Stimulated activated memory B cell treated with anti-CD40 and anti-IgM and Interleukin-4, amounts not matched to agents 10 μg/mL and 1 μg/mL and 100 μg/mL, for 72 hours (primary cell): ENCODE results near the gene SECISBP2.

Experiments used
- ATAC-seq: fragments of 150-1000 bp; cut with Tn5 transposase; 2 replicates; pipeline ENCODE4 v1.10.0; 2021
- H3K27ac Mint-ChIP-seq: one replicate; pipeline ENCODE4 v1.8.0; 2022; ENCODE audit warnings: mild to moderate bottlenecking, mixed read lengths
- H3K27me3 Mint-ChIP-seq: one replicate; pipeline ENCODE4 v1.8.0; 2022; ENCODE audit warnings: mixed read lengths
- H3K36me3 Mint-ChIP-seq: one replicate; pipeline ENCODE4 v1.8.0; 2022; ENCODE audit warnings: mixed read lengths
- H3K4me1 Mint-ChIP-seq: one replicate; pipeline ENCODE4 v1.8.0; 2022; ENCODE audit warnings: mixed read lengths
- H3K4me3 Mint-ChIP-seq: one replicate; pipeline ENCODE4 v1.8.0; 2022; ENCODE audit warnings: mild to moderate bottlenecking, moderate library complexity, mixed read lengths
- H3K9me3 Mint-ChIP-seq: one replicate; pipeline ENCODE4 v1.8.0; 2022; ENCODE audit warnings: mixed read lengths

Gene SECISBP2

GRCh38 chr9:89387197-89387849 lies 69.0 kb downstream of the SECISBP2 start:
- peaks cover 90% of the 10 kb centered on the region for H3K36me3 Mint-ChIP-seq
- H3K27me3 Mint-ChIP-seq: no peaks in the 10 kb centered on the region
- no peak overlapping the region for H3K4me3 Mint-ChIP-seq
- H3K9me3 Mint-ChIP-seq: no peaks in the 10 kb centered on the region
- H3K27ac Mint-ChIP-seq: no peak overlapping the region
- H3K4me1 Mint-ChIP-seq: peaks cover 18% of the 10 kb centered on the region
- ATAC-seq: no peak

- Mint-ChIP-seq H3K36me3 (peaks cover 90% of the 10 kb centered on the region), H3K27me3 (no peaks in the 10 kb centered on the region), H3K27ac (no peak overlapping the region), H3K4me3 (no peak overlapping the region), H3K4me1 (peaks cover 8% of the 10 kb centered on the region), H3K9me3 (no peaks in the 10 kb centered on the region)
- no peak for ATAC-seq
Measured at GRCh38 chr9:89388084-89388867, 70.0 kb downstream of the SECISBP2 start.

GRCh38 chr9:89388868-89389177 lies 70.5 kb downstream of the SECISBP2 start:
- ATAC-seq: no peak
- Mint-ChIP-seq H3K27ac (no peak overlapping the region), H3K4me1 (peaks cover 3% of the 10 kb centered on the region), H3K4me3 (no peak overlapping the region), H3K36me3 (peaks cover 90% of the 10 kb centered on the region), H3K27me3 (no peaks in the 10 kb centered on the region), H3K9me3 (no peaks in the 10 kb centered on the region)

GRCh38 chr9:89390068-89390555 lies 71.8 kb downstream of the SECISBP2 start:
- Mint-ChIP-seq H3K4me1 (no peaks in the 10 kb centered on the region), H3K9me3 (no peaks in the 10 kb centered on the region), H3K27me3 (no peaks in the 10 kb centered on the region), H3K27ac (no peak overlapping the region), H3K36me3 (peaks cover 88% of the 10 kb centered on the region), H3K4me3 (no peak overlapping the region)
- ATAC-seq: no peak

GRCh38 chr9:89390578-89391116 lies 72.3 kb downstream of the SECISBP2 start:
- no peak overlapping the region for H3K27ac Mint-ChIP-seq

GRCh38 chr9:89391585-89391984 lies 73.3 kb downstream of the SECISBP2 start:
- Mint-ChIP-seq H3K4me3 (no peak overlapping the region), H3K4me1 (no peaks in the 10 kb centered on the region), H3K27ac (peak overlapping the region; percentile 24), H3K27me3 (no peaks in the 10 kb centered on the region), H3K36me3 (peaks cover 83% of the 10 kb centered on the region), H3K9me3 (no peaks in the 10 kb centered on the region)
- ATAC-seq: no peak

More at GRCh38 chr9:89390578-89391116, 72.3 kb downstream of the SECISBP2 start:
- peaks cover 86% of the 10 kb centered on the region for H3K36me3 Mint-ChIP-seq
- no peaks in the 10 kb centered on the region for H3K27me3 Mint-ChIP-seq
- H3K4me3 Mint-ChIP-seq: no peak overlapping the region
- H3K9me3 Mint-ChIP-seq: no peaks in the 10 kb centered on the region
- no peak for ATAC-seq
- no peaks in the 10 kb centered on the region for H3K4me1 Mint-ChIP-seq

- ATAC-seq: no peak
Measured at GRCh38 chr9:89394412-89394811, 76.1 kb downstream of the SECISBP2 start.

GRCh38 chr9:89395931-89396710 lies 77.8 kb downstream of the SECISBP2 start:
- Mint-ChIP-seq H3K9me3 (no peaks in the 10 kb centered on the region), H3K4me3 (no peak overlapping the region), H3K27me3 (no peaks in the 10 kb centered on the region), H3K4me1 (peaks cover 22% of the 10 kb centered on the region), H3K36me3 (peaks cover 76% of the 10 kb centered on the region), H3K27ac (no peak overlapping the region)
- ATAC-seq: no peak

More at GRCh38 chr9:89394412-89394811, 76.1 kb downstream of the SECISBP2 start:
- Mint-ChIP-seq H3K9me3 (no peaks in the 10 kb centered on the region), H3K4me1 (peaks cover 5% of the 10 kb centered on the region), H3K27me3 (no peaks in the 10 kb centered on the region), H3K4me3 (no peak overlapping the region), H3K27ac (peak overlapping the region; percentile 37), H3K36me3 (peaks cover 82% of the 10 kb centered on the region)

GRCh38 chr9:89397471-89397870 lies 79.2 kb downstream of the SECISBP2 start:
- peaks cover 78% of the 10 kb centered on the region for H3K36me3 Mint-ChIP-seq
- H3K4me1 Mint-ChIP-seq: peaks cover 36% of the 10 kb centered on the region
- no peak overlapping the region for H3K4me3 Mint-ChIP-seq
- ATAC-seq: no peak
- no peaks in the 10 kb centered on the region for H3K27me3 Mint-ChIP-seq
- no peak overlapping the region for H3K27ac Mint-ChIP-seq
- no peaks in the 10 kb centered on the region for H3K9me3 Mint-ChIP-seq

GRCh38 chr9:89398621-89399020 lies 80.3 kb downstream of the SECISBP2 start:
- no peak for ATAC-seq
- H3K36me3 Mint-ChIP-seq: peaks cover 72% of the 10 kb centered on the region
- no peak overlapping the region for H3K4me3 Mint-ChIP-seq
- no peaks in the 10 kb centered on the region for H3K9me3 Mint-ChIP-seq
- H3K4me1 Mint-ChIP-seq: peaks cover 43% of the 10 kb centered on the region
- no peak overlapping the region for H3K27ac Mint-ChIP-seq
- no peaks in the 10 kb centered on the region for H3K27me3 Mint-ChIP-seq

GRCh38 chr9:89400403-89401116 lies 82.3 kb downstream of the SECISBP2 start:
- no peaks in the 10 kb centered on the region for H3K9me3 Mint-ChIP-seq
- H3K27ac Mint-ChIP-seq: peak overlapping the region; percentile 99
- peaks cover 62% of the 10 kb centered on the region for H3K4me1 Mint-ChIP-seq
- H3K36me3 Mint-ChIP-seq: peaks cover 80% of the 10 kb centered on the region
- peak overlapping the region; percentile 81 for H3K4me3 Mint-ChIP-seq
- ATAC-seq: peak; percentile 96
- H3K27me3 Mint-ChIP-seq: no peaks in the 10 kb centered on the region

- Mint-ChIP-seq H3K27ac (peak overlapping the region; percentile 99), H3K27me3 (no peaks in the 10 kb centered on the region), H3K36me3 (peaks cover 70% of the 10 kb centered on the region), H3K4me1 (peaks cover 85% of the 10 kb centered on the region), H3K9me3 (peaks cover 4% of the 10 kb centered on the region), H3K4me3 (peak overlapping the region; percentile 15)
- ATAC-seq: no peak
Measured at GRCh38 chr9:89402695-89403427, 84.6 kb downstream of the SECISBP2 start.

- no peaks in the 10 kb centered on the region for H3K27me3 Mint-ChIP-seq
- peaks cover 64% of the 10 kb centered on the region for H3K36me3 Mint-ChIP-seq
- peaks cover 96% of the 10 kb centered on the region for H3K4me1 Mint-ChIP-seq
- H3K4me3 Mint-ChIP-seq: peak overlapping the region; percentile 81
- H3K9me3 Mint-ChIP-seq: peaks cover 4% of the 10 kb centered on the region
- H3K27ac Mint-ChIP-seq: peak overlapping the region; percentile 93
- ATAC-seq: no peak
Measured at GRCh38 chr9:89404074-89404473, 85.8 kb downstream of the SECISBP2 start.

- Mint-ChIP-seq H3K27me3 (no peaks in the 10 kb centered on the region), H3K4me3 (peak overlapping the region; percentile 81), H3K9me3 (peaks cover 4% of the 10 kb centered on the region), H3K27ac (peak overlapping the region; percentile 93), H3K4me1 (peaks cover 96% of the 10 kb centered on the region), H3K36me3 (peaks cover 61% of the 10 kb centered on the region)
- ATAC-seq: peak; percentile 77
Measured at GRCh38 chr9:89405826-89406225, 87.5 kb downstream of the SECISBP2 start.
